ENCODE results near the gene FAM216A. TPM values are rescaled to one million over a fixed set of nuclear protein-coding genes. Genes with fewer than 3 reads are reported as not detected.

The FAM216A gene
- total and polyA plus RNA-seq, 9 of the 15 experiments (the other 6 are each of a cell fraction or from before 2014, with no cell fraction given), result 17.2 to 96.9 (median 48.5) TPM

- TF ChIP-seq IRF1 (CRISPR knock-in tag; IDR thresholded peaks at IDR 0.05; ENCODE audit: borderline replicate concordance) (no peak), ZBTB8A (IDR thresholded peaks at IDR 0.05; ENCODE audit: partially characterized antibody) (no peak), MCM2 (IDR thresholded peaks at IDR 0.05; ENCODE audit: low read depth) (no peak), RBM17 (IDR thresholded peaks at IDR 0.05; ENCODE audit: borderline replicate concordance, low read depth, low read length) (no peak), MAX (CRISPR knock-in tag; IDR thresholded peaks at IDR 0.05) (peak; percentile 97), CTCF (IDR thresholded peaks at IDR 0.05 in 2 of 3, conservative IDR thresholded peaks at IDR 0.05 in 1 of 3; ENCODE audit: insufficient read depth in 2 of 3, low read depth in 1 of 3, low read length in 3 of 3) (no peak; a peak in 1 of 6 replicates), SMARCE1 (IDR thresholded peaks at IDR 0.05) (no peak), TRIM24 (IDR thresholded peaks at IDR 0.05) (peak; percentile 12 to 57; a peak in 2 of 4 replicates), ZNF655 (CRISPR knock-in tag; IDR thresholded peaks at IDR 0.05) (no peak), BRCA1 (IDR thresholded peaks at IDR 0.05) (no peak), BRCA1 (CRISPR knock-in tag; IDR thresholded peaks at IDR 0.05) (no peak), VEZF1 (CRISPR knock-in tag; IDR thresholded peaks at IDR 0.05) (peak; percentile 94), ZNF407 (IDR thresholded peaks at IDR 0.05; ENCODE audit: low read depth) (peak; percentile 99)
Measured at GRCh38 chr12:110468214-110469048, at the start of gene FAM216A, which contains the start of gene GPN3 (continued).

Measured in K562 (cell line).